Measurements from ENCODE around the gene OR1Q1.

GRCh38 chr9:122580360-122580759 lies 34.2 kb upstream of the OR1Q1 start:
- TF ChIP-seq CTCF (IDR thresholded peaks at IDR 0.05) (no peak), POLR2A (IDR thresholded peaks at IDR 0.05) (no peak), POLR2AphosphoS5 (IDR thresholded peaks at IDR 0.05) (no peak), EP300 (IDR thresholded peaks at IDR 0.05) (no peak)

Data from sigmoid colon (tissue), 4 donors.